Fibroblast of skin of back (primary cell): ENCODE results near the gene CT55. TPM values are rescaled to one million over a fixed set of nuclear protein-coding genes. Genes with fewer than 3 reads are reported as not detected.
A peak's percentile ranks its signal among the peaks of the same experiment; 100 is the strongest.
"Not testable (repeated sequence)": the region's sequence is repeated elsewhere in the genome, so short reads cannot be mapped to it uniquely, and the experiment has no call there.

Experiments
- DNase-seq: peaks from one replicate; pipeline ENCODE4 v3.0.0-alpha.2; 2013
- polyA plus RNA-seq, 2 experiments: library from polyadenylated mRNA; unstranded; fragments of 120-200 nt; gene quantifications; one replicate each; pipeline ENCODE4 v1.2.1, GENCODE V29; 2013; ENCODE audit not compliant: insufficient read length in 2 of 2

Gene CT55, protein sequence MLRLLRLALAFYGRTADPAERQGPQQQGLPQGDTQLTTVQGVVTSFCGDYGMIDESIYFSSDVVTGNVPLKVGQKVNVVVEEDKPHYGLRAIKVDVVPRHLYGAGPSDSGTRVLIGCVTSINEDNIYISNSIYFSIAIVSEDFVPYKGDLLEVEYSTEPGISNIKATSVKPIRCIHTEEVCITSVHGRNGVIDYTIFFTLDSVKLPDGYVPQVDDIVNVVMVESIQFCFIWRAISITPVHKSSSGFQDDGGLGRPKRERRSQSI
- polyA plus RNA-seq (2013, experiment 1 of 2; ENCODE audit: insufficient read length), result not detected
- polyA plus RNA-seq (2013, experiment 2 of 2; ENCODE audit: insufficient read length), result not detected

DNA sequence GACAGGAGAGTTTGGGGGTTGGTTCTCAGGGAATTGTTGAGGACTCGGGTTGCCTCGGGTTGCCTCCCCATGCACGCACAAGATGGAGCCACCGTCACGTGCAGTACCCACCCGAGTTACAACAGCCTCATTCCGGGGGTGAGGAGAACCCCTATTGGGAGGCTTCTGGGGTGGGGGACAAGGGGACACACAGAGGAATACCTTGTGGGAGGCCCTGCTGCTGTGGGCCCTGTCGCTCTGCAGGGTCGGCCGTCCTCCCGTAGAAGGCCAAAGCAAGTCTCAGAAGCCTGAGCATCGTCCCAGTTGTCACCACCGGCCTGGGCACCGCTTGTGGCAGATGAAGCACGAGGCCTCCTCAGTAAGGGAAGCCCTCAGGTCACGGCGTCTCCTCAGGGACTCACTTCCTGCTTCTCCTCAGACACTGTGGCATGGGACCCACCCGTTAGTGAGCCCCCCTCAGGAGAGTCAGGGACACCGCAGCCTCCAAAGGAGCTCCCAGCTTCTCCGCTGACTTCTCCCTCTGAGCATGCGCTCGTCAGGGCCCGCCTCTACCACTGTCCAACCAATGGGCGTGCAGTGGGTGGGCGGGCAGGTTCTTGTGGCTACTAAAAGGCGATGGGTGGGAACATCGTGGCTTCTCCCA, at the start of gene CT55:
Gene CT55, minus strand, starts transcription at position 522 of the 643 bp plus-strand sequence. Its CDS starts 227 bp downstream, at position 295.
- no peak for DNase-seq

DNA sequence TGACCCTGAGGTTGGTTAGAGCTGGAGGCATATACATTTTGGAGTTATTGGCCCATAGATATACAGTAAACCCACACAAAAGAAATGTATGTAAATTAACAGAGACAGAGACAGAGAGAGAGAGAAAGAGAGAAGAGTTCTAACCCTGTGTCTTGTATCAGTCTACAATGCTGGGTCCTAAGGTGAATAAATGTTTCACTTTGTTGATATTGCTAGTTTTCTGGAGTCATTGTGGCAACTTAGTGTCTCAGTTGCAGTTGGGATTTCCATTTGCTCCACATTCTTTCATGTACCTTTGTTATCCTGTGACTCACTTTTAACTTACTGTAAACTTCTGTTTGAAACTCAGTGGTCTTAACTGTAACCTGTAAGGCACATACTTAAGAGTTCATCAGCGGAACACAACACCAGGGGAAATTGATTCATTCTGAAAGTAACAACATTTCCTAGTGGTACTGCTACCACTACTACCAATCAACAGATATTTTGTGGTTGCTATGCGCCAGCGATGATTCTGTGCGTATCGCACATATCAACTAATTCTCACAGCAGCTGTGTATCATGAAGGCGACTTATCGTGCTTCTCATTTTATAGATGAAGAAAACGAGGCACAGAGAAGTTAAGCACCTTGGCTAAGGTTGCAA, 42.1 kb upstream of the CT55 start:
- DNase-seq, result no peak

DNA sequence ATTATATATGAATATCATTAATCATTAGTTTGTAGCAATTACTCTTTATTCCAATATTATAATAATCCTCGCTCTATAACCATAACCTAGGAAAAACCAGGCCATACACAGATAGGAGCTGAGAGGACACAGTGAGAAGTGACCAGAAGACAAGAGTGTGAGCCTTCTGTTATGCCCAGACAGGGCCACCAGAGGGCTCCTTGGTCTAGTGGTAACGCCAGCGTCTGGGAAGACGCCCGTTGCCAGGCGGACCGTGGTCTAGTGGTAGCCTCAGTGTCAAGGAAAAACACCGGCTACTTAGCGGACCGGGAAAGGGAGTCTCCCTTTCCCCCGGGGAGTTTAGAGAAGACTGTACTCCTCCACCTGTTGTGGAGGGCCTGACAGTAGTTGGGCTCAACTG, 35.2 kb upstream of the CT55 start:
- not testable (repeated sequence) for DNase-seq

DNA sequence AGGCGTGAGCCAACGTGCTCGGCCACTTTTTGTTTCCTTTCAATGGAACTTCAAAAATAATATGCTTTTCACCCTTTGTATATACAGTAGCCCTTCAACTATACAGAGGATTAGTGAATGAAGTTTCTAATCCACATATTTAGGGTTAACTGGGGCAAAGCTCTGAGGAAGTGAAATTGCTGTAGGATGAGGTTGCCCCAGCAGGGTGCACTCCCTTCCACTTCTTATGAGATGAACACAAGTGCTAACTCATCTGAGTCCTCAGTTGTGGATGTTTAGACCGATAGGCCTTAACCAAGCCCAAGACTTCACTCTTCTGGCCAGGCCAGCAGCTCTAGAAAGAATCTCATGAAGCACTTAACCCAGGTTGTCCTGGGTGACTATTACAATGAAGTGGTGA, 29.1 kb upstream of the CT55 start:
- DNase-seq, result no peak

DNA sequence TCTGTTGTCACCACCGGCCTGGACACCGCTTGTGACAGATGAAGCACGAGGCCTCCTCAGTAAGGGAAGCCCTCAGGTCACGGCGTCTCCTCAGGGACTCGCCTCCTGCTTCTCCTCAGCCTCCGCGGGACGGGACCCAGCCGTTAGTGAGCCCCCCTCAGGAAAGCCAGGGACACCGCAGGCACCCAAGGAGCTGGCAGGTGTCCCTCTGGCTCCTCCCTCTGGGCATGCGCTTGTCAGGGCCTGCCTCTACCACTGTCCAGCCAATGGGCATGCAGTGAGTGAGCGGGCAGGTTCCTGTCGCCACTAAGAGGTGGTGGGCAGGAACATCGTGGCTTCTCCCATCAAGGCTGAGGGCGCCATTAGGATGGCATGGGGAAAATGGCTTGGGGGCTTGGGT, 23.5 kb upstream of the CT55 start:
- DNase-seq, result no peak

DNA sequence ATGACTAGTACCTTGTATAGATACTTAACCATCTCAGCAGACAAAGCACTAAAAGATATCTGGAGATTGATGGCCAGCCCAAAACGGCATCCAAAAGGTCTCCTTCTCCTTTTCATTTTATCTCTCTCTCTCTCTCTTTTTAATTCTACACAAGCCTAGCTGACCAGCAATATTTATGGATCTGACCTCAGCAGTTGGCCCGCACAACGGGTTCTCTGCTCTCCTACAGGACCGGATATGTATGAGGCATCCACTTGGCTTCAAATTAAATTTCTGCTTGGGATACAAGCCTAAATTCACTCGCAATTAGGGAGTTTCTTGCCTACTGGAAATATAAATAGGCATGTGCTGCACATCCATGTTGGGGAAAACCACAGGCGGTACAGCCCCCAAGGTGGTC, 22.5 kb upstream of the CT55 start:
- no peak for DNase-seq

DNA sequence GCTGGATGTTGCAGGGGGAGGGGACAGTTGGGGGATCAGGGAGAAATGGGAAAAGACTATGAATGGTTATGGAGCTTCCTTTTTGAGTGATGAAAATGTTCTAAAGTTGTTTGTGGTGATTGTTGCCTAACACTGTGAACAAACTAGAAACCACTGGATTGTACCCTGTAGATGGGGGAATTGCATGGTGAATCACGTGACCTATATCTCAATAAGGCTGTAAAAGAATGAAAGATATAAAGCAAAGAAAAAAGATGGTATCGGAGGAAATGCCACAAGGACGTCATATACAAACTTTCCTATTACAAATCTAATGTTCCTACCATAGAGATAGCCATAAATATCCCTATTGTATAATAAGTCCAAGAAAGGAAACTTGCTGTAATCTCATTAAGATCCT, 20.6 kb upstream of the CT55 start:
- no peak for DNase-seq

DNA sequence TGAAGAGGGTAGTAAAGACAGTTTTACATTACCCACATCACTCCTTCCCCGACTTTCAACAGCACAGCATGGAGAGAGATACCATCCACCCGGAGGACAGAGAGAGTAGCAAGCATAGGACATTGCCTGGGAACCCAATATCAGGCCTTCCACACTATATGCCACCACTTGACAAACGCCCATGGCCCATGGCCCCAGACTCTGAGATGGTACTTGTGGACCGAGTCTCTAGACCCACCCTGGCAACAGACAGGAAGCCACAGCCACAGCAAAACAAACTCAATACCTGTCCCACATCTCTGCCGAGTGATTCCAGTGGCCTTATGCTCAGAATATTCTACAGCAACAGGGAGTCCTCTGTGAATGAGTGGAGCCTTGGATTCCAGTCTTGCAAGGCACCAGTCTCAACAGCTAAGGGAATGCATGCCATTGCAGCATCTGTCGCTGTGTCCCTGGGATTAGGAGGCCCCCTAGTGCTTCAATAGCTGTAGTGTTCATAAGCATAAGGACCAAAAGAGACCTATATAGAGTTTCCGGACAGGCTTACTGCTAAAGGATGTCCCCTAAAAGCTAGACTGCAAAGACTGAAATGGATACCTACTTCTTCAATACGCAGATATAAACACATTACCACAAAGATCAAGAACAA, 14.7 kb upstream of the CT55 start:
- DNase-seq, result peak; percentile 45

DNA sequence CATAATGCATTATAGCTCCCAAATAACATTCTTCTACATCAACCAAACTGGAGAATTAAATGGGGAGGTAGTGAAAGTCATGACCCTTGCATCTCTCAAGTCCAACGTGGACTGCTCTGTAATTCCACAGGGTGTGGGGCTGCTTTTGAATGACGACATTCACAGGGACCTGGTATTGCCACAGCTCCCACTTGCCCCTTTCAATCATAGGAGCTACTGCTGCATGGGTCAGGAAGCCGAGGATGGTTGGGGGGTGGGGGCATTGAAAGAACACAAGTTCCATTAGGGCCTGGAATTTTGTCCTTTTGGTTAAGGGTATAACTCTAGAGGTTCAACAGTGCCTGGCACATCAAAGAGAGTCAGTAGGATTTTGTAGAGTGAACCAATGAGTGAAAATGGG, 7.4 kb upstream of the CT55 start:
- no peak for DNase-seq

DNA sequence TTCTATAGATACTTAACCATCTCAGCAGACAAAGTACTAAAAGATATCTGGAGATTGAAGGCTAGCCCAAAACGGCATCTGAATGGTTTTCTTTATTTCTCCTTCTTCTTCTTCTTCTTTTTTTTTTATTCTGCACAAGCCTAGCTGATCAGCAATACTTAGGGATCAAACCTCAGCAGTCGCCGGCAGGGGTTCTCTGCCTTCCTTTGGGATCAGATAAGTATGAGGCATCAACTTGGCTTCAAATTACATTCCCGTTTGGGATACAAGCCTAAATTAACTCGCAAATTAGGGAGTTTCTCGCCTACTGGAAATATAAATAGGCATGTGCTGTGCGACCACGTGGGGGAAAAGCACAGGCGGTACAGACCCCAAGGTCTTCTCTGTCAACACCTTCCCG, 730 bp downstream of the CT55 start:
- no peak for DNase-seq

DNA sequence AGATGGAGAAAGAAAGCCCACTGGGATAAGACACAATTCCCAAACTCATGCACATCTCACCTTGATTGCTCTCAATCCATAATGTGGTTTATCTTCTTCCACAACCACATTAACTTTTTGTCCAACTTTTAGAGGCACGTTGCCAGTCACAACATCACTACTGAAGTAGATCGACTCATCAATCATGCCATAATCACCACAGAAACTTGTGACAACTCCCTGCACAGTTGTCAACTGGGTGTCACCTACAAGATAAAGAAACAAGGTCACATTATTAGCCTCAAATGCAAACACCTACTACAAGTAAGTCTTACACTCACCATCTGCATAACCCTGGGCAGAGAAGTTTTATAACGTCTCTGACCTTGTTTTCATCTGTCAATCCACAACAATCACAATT, 1.7 kb downstream of the CT55 start:
- DNase-seq, result not testable (repeated sequence)

DNA sequence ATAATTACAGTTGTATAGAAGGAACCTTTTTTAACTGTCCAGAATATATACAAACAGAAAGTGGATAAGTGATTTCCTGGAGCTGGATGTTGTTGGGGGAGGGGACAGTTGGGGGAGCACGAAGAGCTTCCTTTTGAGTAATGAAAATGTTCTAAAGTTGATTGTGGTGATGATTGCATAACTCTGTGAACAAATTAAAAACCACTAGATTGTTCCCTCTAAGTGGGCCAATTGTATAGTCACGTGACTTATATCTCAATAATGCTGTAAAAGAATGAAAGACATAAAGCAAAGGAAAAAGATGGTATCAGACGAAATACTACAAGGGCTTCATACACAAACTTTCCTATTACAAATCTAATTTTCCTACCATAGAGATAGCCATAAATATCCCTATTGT, 2.7 kb downstream of the CT55 start:
- DNase-seq, result no peak

DNA sequence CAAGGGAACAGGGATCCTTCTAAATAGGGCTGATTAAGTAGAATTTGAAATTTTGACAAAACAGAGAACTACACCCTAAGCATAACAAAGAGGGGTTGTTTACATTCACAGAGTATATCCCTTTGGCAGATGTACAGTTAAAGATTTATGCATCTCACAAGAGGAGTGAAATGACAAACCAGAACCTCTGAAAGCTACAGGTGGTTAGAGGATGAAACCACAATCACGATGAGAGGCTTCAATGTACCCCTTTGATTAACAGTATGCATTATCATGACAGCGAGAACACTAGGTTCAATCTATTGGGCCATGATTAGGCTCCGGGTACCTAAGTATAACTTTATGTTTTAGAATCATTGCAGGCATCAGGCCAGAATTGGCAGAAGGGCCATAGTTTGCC, 16.5 kb downstream of the CT55 start:
- not testable (repeated sequence) for DNase-seq

DNA sequence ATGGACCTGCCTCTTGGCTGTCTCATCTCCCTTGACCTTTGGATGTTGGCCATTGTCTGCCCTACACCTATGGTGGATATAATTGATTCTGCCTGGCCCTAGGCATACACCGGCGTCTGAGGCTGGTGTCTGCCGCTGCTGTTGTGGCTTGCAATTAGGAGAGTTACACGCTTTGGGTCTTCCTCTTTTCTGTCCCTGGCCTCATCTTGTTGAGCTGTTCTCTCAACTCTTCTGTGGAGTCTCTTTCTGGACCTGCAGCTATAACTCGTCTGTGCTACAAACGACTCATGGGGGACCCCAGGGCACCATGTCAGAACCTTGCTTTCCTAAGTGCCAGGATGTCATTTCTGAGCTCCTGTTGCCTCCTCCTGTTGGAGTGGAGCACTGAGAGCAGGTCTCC, 45.1 kb downstream of the CT55 start:
- DNase-seq, result not testable (repeated sequence)

DNA sequence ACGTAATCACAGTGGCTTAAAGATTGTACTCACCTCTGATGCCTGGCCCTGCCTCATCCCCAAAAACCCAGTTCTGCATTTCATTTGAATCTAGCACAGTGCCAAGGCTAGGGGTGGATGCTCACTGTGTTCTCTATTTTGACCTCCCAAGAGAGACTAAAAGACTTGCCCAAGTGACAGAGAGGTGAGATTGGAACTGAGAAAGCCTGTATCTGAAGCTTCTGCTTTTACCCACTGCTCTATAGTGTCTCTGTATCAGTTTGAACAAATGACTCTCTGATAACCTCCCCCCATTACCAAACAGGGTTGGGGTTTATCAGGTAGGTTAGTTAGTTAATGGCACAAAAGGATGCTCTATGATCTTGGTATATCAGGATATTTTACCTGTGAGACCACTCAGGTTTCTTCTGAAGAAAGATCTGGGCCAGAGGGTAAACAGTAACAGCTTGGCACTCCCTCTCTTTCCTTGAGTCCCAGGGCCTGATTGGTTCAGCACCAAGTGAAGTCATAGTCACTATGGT, 51.1 kb downstream of the CT55 start, which contains the start of gene ETDB:
Gene ETDB, minus strand, starts transcription at position 471 of the 521 bp plus-strand sequence. CDS start 1,265 bp downstream, outside the sequence.
- DNase-seq, result not testable (repeated sequence)

DNA sequence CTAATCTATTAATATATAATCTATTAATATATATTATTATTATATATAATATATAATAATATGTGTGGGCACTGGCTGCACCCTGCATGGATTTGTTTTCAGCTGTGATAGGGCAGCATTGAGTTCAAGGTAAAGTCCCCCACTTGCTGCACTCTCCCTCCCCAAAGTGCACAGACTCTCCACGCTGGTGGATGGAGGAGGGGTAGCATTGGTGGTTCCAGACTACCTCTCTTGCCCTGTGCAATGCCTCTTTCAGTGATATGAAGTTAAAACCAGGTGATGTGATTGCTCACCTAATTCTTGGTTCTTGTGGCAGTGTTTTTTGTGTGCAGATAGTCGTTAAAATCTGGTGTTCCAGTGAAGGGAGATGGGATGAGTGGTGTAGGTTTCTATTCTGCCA, 55.1 kb downstream of the CT55 start:
- DNase-seq, result not testable (repeated sequence)

DNA sequence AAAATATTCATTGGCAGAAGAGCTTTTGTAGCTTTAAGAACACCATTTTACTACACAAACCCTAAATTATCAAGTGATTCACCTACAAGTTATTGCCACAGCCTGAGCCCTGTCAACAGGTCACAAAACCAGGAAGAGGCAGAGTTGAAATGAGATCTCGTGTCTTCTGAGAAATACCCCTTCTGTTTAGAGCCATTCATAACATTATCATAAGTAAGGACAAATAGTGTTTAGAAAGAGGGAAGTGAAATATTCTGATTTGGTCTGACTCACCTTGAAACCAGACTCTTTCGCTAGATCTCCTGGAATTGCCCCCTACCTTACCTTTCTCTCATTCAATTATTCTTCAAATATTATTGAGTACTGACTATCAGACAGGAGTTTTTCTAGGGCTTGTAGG, 56.8 kb downstream of the CT55 start:
- no peak for DNase-seq

DNA sequence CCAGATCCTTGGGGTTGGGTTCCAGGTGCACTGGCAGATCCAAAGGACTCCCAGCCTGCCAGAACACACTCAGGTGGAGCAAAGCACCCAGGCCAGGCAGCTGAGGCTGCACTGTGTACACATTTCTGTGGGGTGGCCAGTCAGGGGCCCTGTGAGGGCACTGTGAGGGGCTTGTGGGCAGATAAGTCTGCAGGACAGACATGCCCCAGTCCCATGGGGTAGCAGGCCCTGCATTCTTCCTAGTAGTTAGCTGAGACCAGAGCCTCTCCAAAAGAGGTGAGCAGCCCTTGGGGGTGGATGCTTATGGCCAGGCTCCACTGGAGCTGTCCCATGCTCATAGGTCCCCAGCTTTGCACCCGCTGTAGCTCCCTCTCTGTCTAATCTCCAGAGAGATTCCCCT, 58.5 kb downstream of the CT55 start:
- no peak for DNase-seq

DNA sequence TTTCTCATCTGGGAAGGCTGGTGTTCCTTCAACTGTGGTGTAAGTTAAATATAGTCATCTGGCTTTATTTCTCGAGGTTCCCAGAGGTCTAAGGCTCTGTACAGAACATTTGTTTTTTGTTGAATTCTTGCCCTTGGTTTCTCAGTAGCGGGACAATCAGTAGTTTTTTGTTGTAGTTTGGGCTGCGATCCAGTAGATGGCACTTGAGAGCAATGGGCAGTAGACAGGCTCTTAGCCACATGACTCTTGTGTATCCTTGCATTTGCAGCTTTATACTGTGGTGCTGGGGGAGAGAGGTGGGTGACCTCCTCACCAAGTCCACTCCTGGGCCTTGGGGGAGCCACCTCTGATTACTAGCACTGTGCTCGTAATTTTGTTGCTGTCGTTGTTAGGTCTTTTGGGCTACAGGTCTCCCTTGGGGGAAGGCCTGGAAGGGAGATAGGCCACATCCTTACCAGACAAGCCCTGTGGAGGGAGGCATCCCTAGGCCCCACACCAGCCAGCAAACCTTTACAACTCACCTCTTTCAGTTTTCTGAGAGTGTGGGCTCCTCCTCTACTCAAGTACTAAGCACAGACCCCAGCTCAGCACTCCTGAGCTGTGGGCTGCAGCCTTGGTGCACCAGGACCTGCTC, 59.0 kb downstream of the CT55 start:
- peak; percentile 27 for DNase-seq

DNA sequence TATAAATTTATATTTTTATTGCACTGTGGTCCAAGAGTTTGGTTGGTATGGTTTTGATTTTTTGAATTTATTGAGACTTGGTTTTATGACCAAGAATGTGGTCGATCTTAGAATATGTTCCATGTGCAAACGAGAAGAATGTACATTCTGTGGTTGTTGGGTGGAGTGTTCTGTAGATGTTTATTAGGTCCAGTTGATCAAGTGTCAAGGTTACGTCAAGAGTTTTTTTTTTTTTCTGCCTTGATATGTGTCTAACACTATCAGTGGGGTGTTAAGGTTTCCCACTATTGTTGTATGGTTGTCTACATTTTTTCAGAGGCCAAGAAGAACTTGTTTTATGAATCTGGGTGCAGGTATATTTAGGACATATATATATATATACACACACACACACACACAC, 61.6 kb downstream of the CT55 start:
- no peak for DNase-seq
